ENCODE measurements around the gene ZMYND11.

DNA sequence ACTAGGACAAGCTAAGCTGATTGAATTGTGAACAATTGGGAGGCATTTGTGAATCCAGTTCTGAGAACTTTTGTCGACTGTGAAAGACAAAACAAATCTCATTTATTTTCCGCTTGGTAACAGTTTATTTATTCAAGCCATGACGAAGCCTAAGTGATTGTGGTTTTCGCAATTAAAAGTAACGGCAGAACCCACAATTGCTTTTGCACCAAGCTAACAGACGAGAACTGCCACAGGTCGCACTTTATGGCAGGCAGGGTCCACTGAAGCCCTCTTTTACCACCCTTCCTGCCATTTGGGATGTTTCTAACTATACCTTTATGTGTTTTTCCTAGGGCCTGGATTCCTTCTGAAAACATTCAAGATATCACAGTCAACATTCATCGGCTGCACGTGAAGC lies 111.2 kb downstream of the ZMYND11 start:
- TF ChIP-seq HMG20A (CRISPR knock-in tag; IDR thresholded peaks at IDR 0.05; ENCODE audit: borderline replicate concordance), result no peak
- TF ChIP-seq ZNF292 (CRISPR knock-in tag; IDR thresholded peaks at IDR 0.05; ENCODE audit: borderline replicate concordance, low read depth), result no peak

All from HepG2 (cell line).